Fibroblast of mammary gland (primary cell): ENCODE results near the gene SCRN3.
"Not testable (repeated sequence)": the region's sequence is repeated elsewhere in the genome, so short reads cannot be mapped to it uniquely, and the experiment has no call there.

Experiments
- DNase-seq: peaks from one replicate; pipeline ENCODE4 v3.0.0-alpha.2; 2010; ENCODE audit warnings: low read depth
- H3K4me3 ChIP-seq: 2 replicates; pipeline ENCODE4 v1.5.1; 2011; ENCODE audit warnings: low read depth, mild to moderate bottlenecking, low read length, moderate library complexity; ENCODE audit not compliant: control insufficient read depth
- TF ChIP-seq, protein P1 (sequence below): conservative IDR thresholded peaks from 2 replicates; pipeline ENCODE4 v1.5.1; 2011; ENCODE audit warnings: low read depth, low read length, inconsistent platforms; ENCODE audit not compliant: control insufficient read depth, insufficient read depth

SCRN3 gene

DNA sequence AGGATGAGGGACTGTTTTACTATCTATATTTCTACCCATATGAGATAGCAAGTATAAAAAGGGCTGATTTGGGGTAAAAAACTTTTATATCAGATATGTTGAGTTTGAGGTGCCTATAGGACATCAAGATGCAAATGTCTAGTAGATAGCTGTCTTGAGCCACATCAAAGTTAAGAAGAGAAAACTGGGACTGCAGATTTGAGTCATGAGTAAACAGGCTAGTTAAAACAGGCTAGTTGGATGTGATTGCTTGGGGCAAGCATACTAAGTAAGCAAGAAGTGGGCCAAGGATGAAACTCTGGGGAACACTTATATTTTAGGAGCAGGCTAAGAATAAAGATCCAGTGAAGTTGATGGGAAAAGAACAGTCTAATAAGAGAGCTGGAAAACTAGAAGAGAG is 2.8 kb upstream of the SCRN3 start:
- H3K4me3 ChIP-seq, result no peak overlapping the region
- no peak for DNase-seq
- TF ChIP-seq, protein P1, sequence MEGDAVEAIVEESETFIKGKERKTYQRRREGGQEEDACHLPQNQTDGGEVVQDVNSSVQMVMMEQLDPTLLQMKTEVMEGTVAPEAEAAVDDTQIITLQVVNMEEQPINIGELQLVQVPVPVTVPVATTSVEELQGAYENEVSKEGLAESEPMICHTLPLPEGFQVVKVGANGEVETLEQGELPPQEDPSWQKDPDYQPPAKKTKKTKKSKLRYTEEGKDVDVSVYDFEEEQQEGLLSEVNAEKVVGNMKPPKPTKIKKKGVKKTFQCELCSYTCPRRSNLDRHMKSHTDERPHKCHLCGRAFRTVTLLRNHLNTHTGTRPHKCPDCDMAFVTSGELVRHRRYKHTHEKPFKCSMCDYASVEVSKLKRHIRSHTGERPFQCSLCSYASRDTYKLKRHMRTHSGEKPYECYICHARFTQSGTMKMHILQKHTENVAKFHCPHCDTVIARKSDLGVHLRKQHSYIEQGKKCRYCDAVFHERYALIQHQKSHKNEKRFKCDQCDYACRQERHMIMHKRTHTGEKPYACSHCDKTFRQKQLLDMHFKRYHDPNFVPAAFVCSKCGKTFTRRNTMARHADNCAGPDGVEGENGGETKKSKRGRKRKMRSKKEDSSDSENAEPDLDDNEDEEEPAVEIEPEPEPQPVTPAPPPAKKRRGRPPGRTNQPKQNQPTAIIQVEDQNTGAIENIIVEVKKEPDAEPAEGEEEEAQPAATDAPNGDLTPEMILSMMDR, result no peak

DNA sequence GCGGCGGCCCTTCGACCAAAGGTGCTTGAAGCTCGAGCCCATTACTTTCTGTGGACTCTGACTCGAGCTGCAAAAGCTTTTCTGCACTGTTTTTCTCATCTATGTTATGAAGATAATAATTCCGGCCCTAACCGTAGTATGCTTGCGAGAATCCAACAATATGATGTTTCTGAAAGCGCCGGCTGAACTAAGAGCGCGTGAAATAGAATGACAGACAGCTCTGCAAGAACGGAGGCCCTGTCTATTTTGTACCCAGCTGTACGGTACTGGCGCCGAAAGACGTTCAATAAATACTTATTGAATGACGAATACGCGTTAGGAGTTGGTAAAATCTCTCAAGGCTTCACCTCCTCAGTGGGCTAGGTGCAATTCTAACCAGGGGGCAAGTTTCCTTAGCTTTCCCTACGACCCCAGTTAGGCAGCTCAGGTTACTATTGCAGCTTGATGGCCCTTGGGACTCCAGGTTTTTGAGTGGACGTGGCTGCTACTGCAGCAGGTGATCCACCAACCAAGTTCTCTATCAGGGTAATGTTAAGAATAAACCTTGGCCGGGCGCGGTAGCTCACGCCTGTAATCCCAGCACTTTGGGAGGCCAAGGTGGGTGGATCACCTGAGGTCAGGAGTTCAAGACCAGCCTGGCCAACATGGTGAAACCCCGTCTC is 570 bp downstream of the SCRN3 start:
- peak overlapping the region; percentile 80 for H3K4me3 ChIP-seq
- TF ChIP-seq, protein P1, result no peak
- peak; percentile 12 for DNase-seq

DNA sequence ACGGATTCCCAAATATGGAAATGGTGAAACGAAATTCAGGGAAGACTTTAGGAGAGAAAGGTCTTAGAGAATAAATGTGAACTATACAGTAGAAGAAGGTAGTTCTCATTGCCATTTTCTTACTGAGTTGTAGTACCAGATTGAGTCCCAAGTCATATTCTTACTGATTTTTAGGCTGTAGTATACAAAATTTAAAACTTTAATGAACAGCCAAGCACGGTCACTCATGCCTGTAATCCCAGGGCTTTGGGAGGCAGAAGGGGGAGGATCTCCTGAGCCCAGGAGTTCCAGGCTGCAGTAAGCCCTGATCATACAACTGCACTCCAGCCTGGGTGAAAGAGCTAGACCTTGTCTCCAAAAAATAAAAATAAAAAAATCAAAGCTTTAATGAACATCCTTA is 2.2 kb downstream of the SCRN3 start:
- no peak for DNase-seq
- no peak overlapping the region for H3K4me3 ChIP-seq
- TF ChIP-seq, protein P1, result no peak

DNA sequence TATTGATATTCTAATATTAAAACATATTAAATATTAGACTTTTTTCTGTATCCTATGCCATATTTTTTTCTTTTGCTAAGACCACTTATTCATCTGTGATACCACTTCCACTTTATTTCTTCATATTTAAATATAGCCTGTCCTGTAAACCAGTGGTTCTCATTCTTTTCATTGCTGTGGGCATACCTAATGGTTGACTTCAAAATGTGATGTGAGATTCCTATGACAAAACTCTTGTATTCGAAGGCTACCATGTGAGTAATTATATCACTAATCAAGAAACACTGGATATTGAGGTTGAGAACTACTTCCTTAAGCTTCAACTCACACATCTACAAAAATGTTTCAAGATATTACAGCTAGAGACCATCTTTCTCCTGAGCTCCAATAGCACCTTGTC is 3.6 kb downstream of the SCRN3 start:
- TF ChIP-seq, protein P1, result no peak
- H3K4me3 ChIP-seq, result no peak overlapping the region
- no peak for DNase-seq

DNA sequence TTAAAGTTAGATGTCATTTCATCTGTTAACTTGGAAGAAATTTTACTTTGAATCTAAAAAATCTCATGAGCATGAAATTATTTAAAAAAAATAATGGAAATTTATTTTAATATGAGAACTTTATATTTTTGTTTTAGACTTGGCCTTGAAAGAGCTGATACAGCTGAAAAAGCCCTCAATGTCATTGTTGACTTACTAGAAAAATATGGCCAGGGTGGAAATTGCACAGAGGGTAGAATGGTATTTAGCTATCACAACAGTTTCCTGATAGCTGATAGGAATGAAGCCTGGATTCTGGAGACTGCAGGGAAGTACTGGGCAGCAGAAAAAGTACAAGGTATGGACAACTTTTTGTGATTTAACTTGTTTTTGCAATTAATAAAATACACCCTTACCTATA is 5.3 kb downstream of the SCRN3 start:
- H3K4me3 ChIP-seq, result no peak overlapping the region
- no peak for DNase-seq
- TF ChIP-seq, protein P1, result no peak

DNA sequence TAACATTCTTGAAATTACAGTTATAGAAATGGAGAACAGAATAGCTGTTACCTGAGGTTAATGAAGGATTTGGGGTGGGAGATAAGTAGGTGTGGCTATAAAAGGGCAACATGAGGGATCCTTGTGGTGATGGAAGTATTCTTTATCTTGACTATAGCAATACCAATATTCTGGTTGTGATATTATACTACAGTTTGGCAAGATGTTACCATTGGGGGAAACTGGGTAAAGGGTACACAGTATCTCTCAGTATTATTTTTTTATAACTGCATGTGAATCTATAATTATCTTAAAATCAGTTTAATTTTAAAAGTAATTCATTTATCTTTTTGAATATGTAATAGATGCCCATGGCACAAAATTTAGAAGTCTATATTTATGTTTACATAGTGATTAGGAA is 8.1 kb downstream of the SCRN3 start:
- H3K4me3 ChIP-seq, result no peak overlapping the region
- TF ChIP-seq, protein P1, result no peak

DNA sequence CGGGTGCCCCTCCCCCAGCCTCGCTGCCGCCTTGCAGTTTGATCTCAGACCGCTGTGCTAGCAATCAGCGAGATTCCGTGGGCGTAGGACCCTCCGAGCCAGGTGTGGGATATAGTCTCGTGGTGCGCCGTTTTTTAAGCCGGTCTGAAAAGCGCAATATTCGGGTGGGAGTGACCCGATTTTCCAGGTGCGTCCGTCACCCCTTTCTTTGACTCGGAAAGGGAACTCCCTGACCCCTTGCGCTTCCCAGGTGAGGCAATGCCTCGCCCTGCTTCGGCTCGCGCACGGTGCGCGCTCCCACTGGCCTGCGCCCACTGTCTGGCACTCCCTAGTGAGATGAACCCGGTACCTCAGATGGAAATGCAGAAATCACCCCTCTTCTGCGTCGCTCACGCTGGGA is 14.5 kb downstream of the SCRN3 start:
- DNase-seq, H3K4me3 ChIP-seq: not testable (repeated sequence)

More for the DNA sequence above, 8.1 kb downstream of the SCRN3 start:
- no peak for DNase-seq
